Measurements from ENCODE around the gene PACS2.

DNA sequence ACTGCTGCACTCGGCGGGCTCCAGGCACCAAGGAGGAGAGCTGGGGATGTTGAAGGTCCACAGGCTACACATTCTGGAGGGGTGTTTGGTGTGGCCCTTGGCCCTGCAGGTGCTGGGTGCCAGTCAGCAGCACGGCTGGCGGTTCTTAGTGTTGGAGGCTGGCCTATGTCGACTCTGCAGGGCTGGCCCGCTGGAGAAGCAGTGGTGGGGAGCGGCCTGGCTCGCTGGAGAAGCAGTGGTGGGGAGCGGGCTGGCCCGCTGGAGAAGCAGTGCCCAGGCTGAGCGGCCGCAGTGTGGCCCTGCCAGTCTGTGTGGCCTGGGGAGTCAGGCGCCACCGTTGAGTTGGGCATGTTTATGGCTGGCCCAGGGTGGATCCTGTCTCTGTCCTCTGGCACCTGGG lies 132.4 kb downstream of the PACS2 start:
- TF ChIP-seq, protein P1, sequence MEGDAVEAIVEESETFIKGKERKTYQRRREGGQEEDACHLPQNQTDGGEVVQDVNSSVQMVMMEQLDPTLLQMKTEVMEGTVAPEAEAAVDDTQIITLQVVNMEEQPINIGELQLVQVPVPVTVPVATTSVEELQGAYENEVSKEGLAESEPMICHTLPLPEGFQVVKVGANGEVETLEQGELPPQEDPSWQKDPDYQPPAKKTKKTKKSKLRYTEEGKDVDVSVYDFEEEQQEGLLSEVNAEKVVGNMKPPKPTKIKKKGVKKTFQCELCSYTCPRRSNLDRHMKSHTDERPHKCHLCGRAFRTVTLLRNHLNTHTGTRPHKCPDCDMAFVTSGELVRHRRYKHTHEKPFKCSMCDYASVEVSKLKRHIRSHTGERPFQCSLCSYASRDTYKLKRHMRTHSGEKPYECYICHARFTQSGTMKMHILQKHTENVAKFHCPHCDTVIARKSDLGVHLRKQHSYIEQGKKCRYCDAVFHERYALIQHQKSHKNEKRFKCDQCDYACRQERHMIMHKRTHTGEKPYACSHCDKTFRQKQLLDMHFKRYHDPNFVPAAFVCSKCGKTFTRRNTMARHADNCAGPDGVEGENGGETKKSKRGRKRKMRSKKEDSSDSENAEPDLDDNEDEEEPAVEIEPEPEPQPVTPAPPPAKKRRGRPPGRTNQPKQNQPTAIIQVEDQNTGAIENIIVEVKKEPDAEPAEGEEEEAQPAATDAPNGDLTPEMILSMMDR (IDR thresholded peaks at IDR 0.05): no peak
- TF ChIP-seq POLR2AphosphoS5 (IDR thresholded peaks at IDR 0.05): no peak
- TF ChIP-seq POLR2A (IDR thresholded peaks at IDR 0.05; ENCODE audit: low read depth): no peak

All from esophagus muscularis mucosa (tissue), 3 donors.